Aorta (tissue), 5 donors: ENCODE results near the gene CHST11. TPM values are rescaled to one million over a fixed set of nuclear protein-coding genes. Genes with fewer than 3 reads are reported as not detected.

Experiments used
- ATAC-seq: fragments of 200-7000 bp; cut with Tn5 transposase; one replicate; pipeline ENCODE4 v1.9.1; 2022; ENCODE audit warnings: moderate library complexity; ENCODE audit not compliant: low FRiP score
- DNase-seq, 2 donors: peaks; one replicate each; pipeline ENCODE4 v3.0.0-alpha.2; 2020
- H3K27ac ChIP-seq, 2 donors: one replicate each; pipeline ENCODE4 v1.5.1; 2013; ENCODE audit warnings: low read length in 2 of 2, mild to moderate bottlenecking in 2 of 2, moderate library complexity in 2 of 2, control low read depth in 1 of 2, inconsistent platforms in 1 of 2, low read depth in 1 of 2
- H3K27me3 ChIP-seq, 2 donors: one replicate each; pipeline ENCODE4 v1.6.1; 2013; ENCODE audit warnings: control low read depth in 1 of 2, low read length in 1 of 2, mild to moderate bottlenecking in 1 of 2, moderate library complexity in 1 of 2; ENCODE audit not compliant: insufficient read depth in 2 of 2, control insufficient read depth in 1 of 2
- H3K36me3 ChIP-seq, 2 donors: one replicate each; pipeline ENCODE4 v1.6.1; 2013; ENCODE audit warnings: control low read depth in 1 of 2, low read length in 1 of 2, mild to moderate bottlenecking in 1 of 2; ENCODE audit not compliant: insufficient read depth in 2 of 2, control insufficient read depth in 1 of 2
- H3K4me1 ChIP-seq, 2 donors: one replicate each; pipeline ENCODE4 v1.6.1; 2013; ENCODE audit warnings: low read length in 2 of 2, control low read depth in 1 of 2, mild to moderate bottlenecking in 1 of 2, moderate library complexity in 1 of 2; ENCODE audit not compliant: insufficient read depth in 2 of 2, control insufficient read depth in 1 of 2
- H3K4me3 ChIP-seq, 2 donors: one replicate each; pipeline ENCODE4 v1.5.1; 2013; ENCODE audit warnings: low read length in 2 of 2, control low read depth in 1 of 2, mild to moderate bottlenecking in 1 of 2
- H3K9me3 ChIP-seq: one replicate; pipeline ENCODE4 v1.6.1; 2013; ENCODE audit warnings: mild to moderate bottlenecking, low read length; ENCODE audit not compliant: control insufficient read depth
- WGBS, 2 donors: extraction: QIAGEN DNeasy Blood & Tissue Kit; methylation state at CpG; one replicate each; pipeline ENCODE4 v1.1.7; 2013; 5-methylcytosine and 5-hydroxymethylcytosine counted together
- intact Hi-C, 2 donors: fragments of 100-400 bp; cut with DNase I; formaldehyde crosslinking; loops; one replicate each; pipeline versions ENCODE4 v1.14.2 to v1.15.0; 2022
- polyA plus RNA-seq, 2 donors: library from polyadenylated mRNA; stranded (reverse); fragments of 200-250 nt; gene quantifications; one replicate each; pipeline ENCODE4 v1.2.3, GENCODE V29; 2013
- total RNA-seq, 2 donors: library from RNA; stranded (reverse); fragmentation: NEBNext Ultra II Directional; extraction: Animal tissue kit (Norgen Biotek cat#: 25700); gene quantifications; one replicate each; pipeline ENCODE4 v1.2.1, GENCODE V29; 2021
- donor health status: healthy with polysubstance abuse.
- donor health status: Bipolar disorder and iron deficiency.
- donor health status: DM: no; HTN: no; CAD: no.
- donor health status: DM: no; HTN: no; CAD: no.
- donor health status: DM: yes; HTN: yes; CAD: no.

Gene CHST11
- total and polyA plus RNA-seq, 4 donors = 2.1 to 31.0 (median 15.7) TPM

- Histone ChIP-seq H3K36me3 (no peaks in the 10 kb centered on the region), H3K4me3 (no peak overlapping the region), H3K27me3 (no peaks in the 10 kb centered on the region), H3K9me3 (no peaks in the 10 kb centered on the region), H3K4me1 (peaks cover 0 to 2% of the 10 kb centered on the region in 2 donors), H3K27ac (no peak overlapping the region)
- intact Hi-C loops = loop anchor here in 1 of 2 donors (5.0 to 10.0 kb wide), 2 partner anchors 81 to 167 kb away; partner anchors contain the start of gene CHST11
- ATAC-seq (no peak), DNase-seq (no peak)
- WGBS, 2 donors = 69 to 71% methylated on average over 7 of the region's 7 CpGs
Measured at GRCh38 chr12:104623883-104624282, 167.1 kb downstream of the CHST11 start.

- H3K27me3 ChIP-seq = no peaks in the 10 kb centered on the region
- no peaks in the 10 kb centered on the region for H3K4me1 ChIP-seq
- H3K36me3 ChIP-seq = no peaks in the 10 kb centered on the region
- H3K9me3 ChIP-seq = no peaks in the 10 kb centered on the region
- intact Hi-C loops = loop anchor here in 1 of 2 donors (5.0 to 10.0 kb wide), 2 partner anchors 80 to 167 kb away; partner anchors contain the start of gene CHST11
- 84 to 92% methylated on average over 6 of the region's 6 CpGs for WGBS, 2 donors
- DNase-seq = no peak
- H3K27ac ChIP-seq = no peak overlapping the region
- no peak overlapping the region for H3K4me3 ChIP-seq
- ATAC-seq = no peak
Measured at GRCh38 chr12:104624529-104624928, 167.8 kb downstream of the CHST11 start.

- Histone ChIP-seq H3K36me3 (no peaks in the 10 kb centered on the region), H3K4me3 (no peak overlapping the region), H3K4me1 (no peaks in the 10 kb centered on the region), H3K27ac (peak overlapping the region; percentile 37 to 52), H3K9me3 (no peaks in the 10 kb centered on the region), H3K27me3 (no peaks in the 10 kb centered on the region)
- WGBS, 2 donors = 29 to 32% methylated on average over 5 of the region's 5 CpGs
- intact Hi-C loops = loop anchor here in 1 of 2 donors (10.0 kb wide), 1 partner anchor 79 kb away; no protein-coding TSS in a partner anchor
- DNase-seq (no peak), ATAC-seq (no peak)
Measured at GRCh38 chr12:104626069-104626837, 169.5 kb downstream of the CHST11 start.

- Histone ChIP-seq H3K9me3 (no peaks in the 10 kb centered on the region), H3K27me3 (no peaks in the 10 kb centered on the region), H3K27ac (peak overlapping the region; percentile 24 to 88), H3K4me3 (no peak overlapping the region), H3K4me1 (no peaks in the 10 kb centered on the region), H3K36me3 (no peaks in the 10 kb centered on the region)
- intact Hi-C loops = loop anchor here in 1 of 2 donors (10.0 kb wide), 1 partner anchor 77 kb away; no protein-coding TSS in a partner anchor
- ATAC-seq (no peak), DNase-seq (no peak)
- WGBS, 2 donors = 64 to 66% methylated on average over 7 of the region's 7 CpGs
Measured at GRCh38 chr12:104627231-104627989, 170.7 kb downstream of the CHST11 start.

- Histone ChIP-seq H3K27me3 (no peaks in the 10 kb centered on the region), H3K9me3 (no peaks in the 10 kb centered on the region), H3K4me1 (no peaks in the 10 kb centered on the region), H3K27ac (peak overlapping the region; percentile 24 to 88), H3K4me3 (no peak overlapping the region), H3K36me3 (no peaks in the 10 kb centered on the region)
- ATAC-seq (peak; percentile 49), DNase-seq (peak in 1 of 2 donors; percentile 58)
- WGBS, 2 donors = 14 to 15% methylated on average over 16 of the region's 16 CpGs
- intact Hi-C loops = loop anchor here in 1 of 2 donors (10.0 kb wide), 1 partner anchor 77 kb away; no protein-coding TSS in a partner anchor
Measured at GRCh38 chr12:104627990-104628830, 171.5 kb downstream of the CHST11 start.

GRCh38 chr12:104628831-104629135, 172.0 kb downstream of the CHST11 start:
- intact Hi-C loops = loop anchor here in 1 of 2 donors (10.0 kb wide), 1 partner anchor 76 kb away; no protein-coding TSS in a partner anchor
- no peak overlapping the region for H3K4me3 ChIP-seq
- 73 to 77% methylated on average over 3 of the region's 3 CpGs for WGBS, 2 donors

GRCh38 chr12:104630230-104630670, 173.5 kb downstream of the CHST11 start:
- DNase-seq = no peak
- 78 to 86% methylated on average over 6 of the region's 6 CpGs for WGBS, 2 donors
- H3K27me3 ChIP-seq = no peaks in the 10 kb centered on the region
- no peak for ATAC-seq
- H3K4me1 ChIP-seq = no peaks in the 10 kb centered on the region
- intact Hi-C loops = no loop called here
- no peaks in the 10 kb centered on the region for H3K9me3 ChIP-seq
- no peak overlapping the region for H3K27ac ChIP-seq
- no peak overlapping the region for H3K4me3 ChIP-seq
- no peaks in the 10 kb centered on the region for H3K36me3 ChIP-seq

More at GRCh38 chr12:104628831-104629135, 172.0 kb downstream of the CHST11 start:
- peak overlapping the region in 1 of 2 donors; percentile 62 for H3K27ac ChIP-seq
- DNase-seq = no peak
- no peak for ATAC-seq
- no peaks in the 10 kb centered on the region for H3K36me3 ChIP-seq
- no peaks in the 10 kb centered on the region for H3K4me1 ChIP-seq
- no peaks in the 10 kb centered on the region for H3K27me3 ChIP-seq
- H3K9me3 ChIP-seq = no peaks in the 10 kb centered on the region

GRCh38 chr12:104631867-104632266, 175.1 kb downstream of the CHST11 start:
- H3K27me3 ChIP-seq = no peaks in the 10 kb centered on the region
- no peaks in the 10 kb centered on the region for H3K9me3 ChIP-seq
- intact Hi-C loops = no loop called here
- 92 to 95% methylated on average over 8 of the region's 8 CpGs for WGBS, 2 donors
- no peak for ATAC-seq
- no peaks in the 10 kb centered on the region for H3K36me3 ChIP-seq
- H3K4me3 ChIP-seq = no peak overlapping the region
- DNase-seq = no peak
- H3K4me1 ChIP-seq = no peaks in the 10 kb centered on the region
- no peak overlapping the region for H3K27ac ChIP-seq
